H1 (cell line): ENCODE results near the gene HOATZ. TPM values are rescaled to one million over a fixed set of nuclear protein-coding genes. Genes with fewer than 3 reads are reported as not detected.

Experiments used
- CTCF ChIA-PET: fragments of 300-600 bp; sonication (Branson Sonifier 250); formaldehyde crosslinking; loops from one replicate; lab custom pipeline; 2021; ENCODE audit not compliant: partially characterized antibody; lab: Charles Lee
- POLR2A ChIA-PET: fragments of 300-600 bp; sonication (Branson Sonifier 250); formaldehyde crosslinking; loops from one replicate; lab custom pipeline; 2021; ENCODE audit warnings: inconsistent platforms; ENCODE audit not compliant: partially characterized antibody; lab: Charles Lee
- DNase-seq, 2 experiments: peaks; one replicate each; pipeline versions ENCODE4 v3.0.0 to v3.0.0-alpha.2; 2010 to 2022; ENCODE audit warnings: low spot score in 2 of 2, low read depth in 1 of 2, mixed read lengths in 1 of 2
- FAIRE-seq: peaks from 2 replicates; lab custom pipeline; 2011; peaks lifted over from hg19 to GRCh38; lab: Jason Lieb, UNC
- H2AFZ ChIP-seq: 2 replicates; pipeline ENCODE4 v1.8.1; 2012; ENCODE audit warnings: low read length, inconsistent platforms
- H2AK5ac ChIP-seq: 2 replicates; pipeline ENCODE4 v1.6.1; 2013; ENCODE audit warnings: low read depth, low read length
- H2BK120ac ChIP-seq: replicated peaks from 2 replicates; pipeline ENCODE3; 2013; ENCODE audit warnings: low read depth, low read length, inconsistent platforms
- H2BK12ac ChIP-seq: 2 replicates; pipeline ENCODE4 v1.6.1; 2013; ENCODE audit warnings: low read depth, low read length
- H2BK15ac ChIP-seq: 2 replicates; pipeline ENCODE4 v1.6.1; 2013; ENCODE audit warnings: low read length
- H2BK20ac ChIP-seq: 2 replicates; pipeline ENCODE4 v1.6.1; 2013; ENCODE audit warnings: low read length
- H2BK5ac ChIP-seq: 2 replicates; pipeline ENCODE4 v1.6.1; 2013; ENCODE audit warnings: low read depth, low read length
- H3K14ac ChIP-seq: 2 replicates; pipeline ENCODE4 v1.6.1; 2013; ENCODE audit warnings: inconsistent platforms; ENCODE audit not compliant: insufficient read length
- H3K18ac ChIP-seq: 2 replicates; pipeline ENCODE4 v1.6.1; 2013; ENCODE audit warnings: low read length; ENCODE audit errors: extremely low read depth
- H3K23ac ChIP-seq: 2 replicates; pipeline ENCODE4 v1.6.1; 2013; ENCODE audit warnings: inconsistent platforms; ENCODE audit not compliant: insufficient read length
- H3K23me2 ChIP-seq: 2 replicates; pipeline ENCODE4 v1.6.1; 2013; ENCODE audit warnings: low read depth, low read length
- H3K27ac ChIP-seq: 2 replicates; pipeline ENCODE4 v1.6.1; 2011; ENCODE audit warnings: low read depth, low read length, inconsistent platforms
- H3K27me3 ChIP-seq, 4 experiments: replicated peaks in 1 of 4; 1 replicate in 1 of 4; 2 replicates in 3 of 4; pipeline versions ENCODE4 v1.6.1 to v1.8.1; 2011 to 2013; ENCODE audit warnings: low read length in 3 of 4, mild to moderate bottlenecking in 3 of 4, inconsistent platforms in 2 of 4, mixed read lengths in 2 of 4, moderate library complexity in 1 of 4; ENCODE audit not compliant: control insufficient read depth in 3 of 4, insufficient read depth in 3 of 4; ENCODE audit errors: extremely low read depth in 1 of 4
- H3K36me3 ChIP-seq, 4 experiments: 2 replicates each; pipeline versions ENCODE4 v1.6.1 to v1.8.1; 2011 to 2013; ENCODE audit warnings: mild to moderate bottlenecking in 4 of 4, low read length in 3 of 4, moderate library complexity in 2 of 4, control low read depth in 1 of 4, inconsistent platforms in 1 of 4; ENCODE audit not compliant: insufficient read depth in 4 of 4, control insufficient read depth in 2 of 4
- H3K4ac ChIP-seq: replicated peaks from 2 replicates; pipeline ENCODE3; 2013; ENCODE audit warnings: low read length, low read depth, mixed read lengths, inconsistent platforms; ENCODE audit not compliant: insufficient read length
- H3K4me1 ChIP-seq, 4 experiments: replicated peaks in 1 of 4; 1 replicate in 1 of 4; 2 replicates in 3 of 4; pipeline versions ENCODE4 v1.6.1 to v1.8.1; 2011 to 2013; ENCODE audit warnings: low read length in 3 of 4, inconsistent platforms in 2 of 4, mixed read lengths in 1 of 4; ENCODE audit not compliant: insufficient read depth in 4 of 4, control insufficient read depth in 3 of 4
- H3K4me2 ChIP-seq, 2 experiments: 2 replicates each; pipeline versions ENCODE4 v1.6.1 to v1.8.1; 2011 to 2013; ENCODE audit warnings: low read depth in 2 of 2, low read length in 2 of 2, control low read depth in 1 of 2, inconsistent platforms in 1 of 2, mild to moderate bottlenecking in 1 of 2; ENCODE audit not compliant: insufficient read depth in 1 of 2
- H3K4me3 ChIP-seq, 4 experiments: fragments of 200-600, 300-600 bp in 1 of 4; sonication (generic), shearing (Covaris generic), sonication (Bioruptor Twin) in 1 of 4; 2 replicates each; pipeline versions ENCODE4 v1.5.1 to v1.8.1; 2011 to 2016; ENCODE audit warnings: low read length in 4 of 4, low read depth in 3 of 4, control low read depth in 2 of 4, inconsistent platforms in 2 of 4, mild to moderate bottlenecking in 2 of 4, mixed read lengths in 1 of 4, moderate library complexity in 1 of 4; ENCODE audit not compliant: insufficient read depth in 2 of 4; ENCODE audit errors: extremely low read depth in 1 of 4
- H3K56ac ChIP-seq: replicated peaks from 2 replicates; pipeline ENCODE3; 2013; ENCODE audit warnings: low read depth, mild to moderate bottlenecking, mixed read lengths, low read length, inconsistent platforms; ENCODE audit not compliant: insufficient read length
- H3K79me1 ChIP-seq: 2 replicates; pipeline ENCODE4 v1.6.1; 2013; ENCODE audit warnings: low read depth, low read length, control low read depth
- H3K79me2 ChIP-seq, 2 experiments: 2 replicates each; pipeline versions ENCODE4 v1.6.1 to v1.8.1; 2012 to 2013; ENCODE audit warnings: low read length in 2 of 2, mild to moderate bottlenecking in 2 of 2, inconsistent platforms in 1 of 2; ENCODE audit not compliant: insufficient read depth in 2 of 2, control insufficient read depth in 1 of 2
- H3K9ac ChIP-seq, 4 experiments: replicated peaks in 1 of 4; 1 replicate in 1 of 4; 2 replicates in 3 of 4; pipeline versions ENCODE4 v1.6.1 to v1.8.1; 2011 to 2013; ENCODE audit warnings: low read depth in 3 of 4, low read length in 3 of 4, control low read depth in 2 of 4, mild to moderate bottlenecking in 2 of 4, moderate library complexity in 2 of 4, inconsistent platforms in 1 of 4; ENCODE audit errors: extremely low read depth in 1 of 4
- H3K9me3 ChIP-seq, 2 experiments: 2 replicates each; pipeline versions ENCODE4 v1.6.1 to v1.8.1; 2012 to 2013; ENCODE audit warnings: mild to moderate bottlenecking in 2 of 2, moderate library complexity in 2 of 2, control low read depth in 1 of 2, inconsistent platforms in 1 of 2, low read depth in 1 of 2, low read length in 1 of 2, mixed read lengths in 1 of 2; ENCODE audit not compliant: insufficient read depth in 2 of 2
- H4K20me1 ChIP-seq, 2 experiments: replicated peaks in 1 of 2; 2 replicates each; pipeline versions ENCODE3 to v1.8.1; 2011 to 2013; ENCODE audit warnings: inconsistent platforms in 2 of 2, low read length in 2 of 2, mild to moderate bottlenecking in 1 of 2; ENCODE audit not compliant: insufficient read depth in 2 of 2, control insufficient read depth in 1 of 2
- H4K5ac ChIP-seq: 2 replicates; pipeline ENCODE4 v1.6.1; 2013; ENCODE audit warnings: low read length, low read depth, mixed read lengths, inconsistent platforms; ENCODE audit not compliant: insufficient read length
- H4K8ac ChIP-seq: 2 replicates; pipeline ENCODE4 v1.8.0; 2013; ENCODE audit warnings: mild to moderate bottlenecking, moderate library complexity, low read length, inconsistent platforms; ENCODE audit not compliant: insufficient read depth; ENCODE audit errors: extremely low read depth
- H4K91ac ChIP-seq: replicated peaks from 2 replicates; pipeline ENCODE3; 2013; ENCODE audit warnings: low read length, mixed read lengths, inconsistent platforms; ENCODE audit not compliant: insufficient read length
- BRCA1 ChIP-seq: IDR thresholded peaks from 2 replicates; pipeline ENCODE4 v1.6.1; 2012; ENCODE audit warnings: low read depth, low read length, improper control_type of control experiment
- GABPA ChIP-seq: IDR thresholded peaks from 2 replicates; pipeline ENCODE4 v1.6.1; 2011; ENCODE audit warnings: mild to moderate bottlenecking, low read length, moderate library complexity, borderline replicate concordance; ENCODE audit not compliant: insufficient read depth
- NRF1 ChIP-seq: IDR thresholded peaks from 2 replicates; pipeline ENCODE4 v1.6.1; 2011; ENCODE audit warnings: mild to moderate bottlenecking, low read depth, low read length, improper control_type of control experiment
- POLR2A ChIP-seq, 2 experiments: IDR thresholded peaks; 1 replicate in 1 of 2; 2 replicates in 1 of 2; pipeline ENCODE4 v1.6.1; 2011; ENCODE audit warnings: low read depth in 2 of 2, low read length in 2 of 2, mild to moderate bottlenecking in 2 of 2; ENCODE audit errors: control extremely low read depth in 1 of 2
- RAD21 ChIP-seq, 2 experiments: IDR thresholded peaks in 1 of 2; conservative IDR thresholded peaks in 1 of 2; 2 replicates each; pipeline ENCODE4 v1.6.1; 2011; ENCODE audit warnings: low read depth in 2 of 2, low read length in 2 of 2, improper control_type of control experiment in 1 of 2, inconsistent platforms in 1 of 2, mild to moderate bottlenecking in 1 of 2, moderate library complexity in 1 of 2
- TCF12 ChIP-seq: IDR thresholded peaks from 2 replicates; pipeline ENCODE4 v1.6.1; 2011; ENCODE audit warnings: low read depth, mild to moderate bottlenecking, low read length
- WGBS, 2 experiments: shearing (Covaris generic) in 1 of 2; methylation state at CpG; one replicate each; pipeline versions ENCODE4 v1.1.6 to v1.1.7; 2013 to 2015; ENCODE audit warnings: low lambda C conversion rate in 2 of 2, mixed read lengths in 2 of 2, inconsistent platforms in 1 of 2, low coverage in 1 of 2, missing lambda C conversion rate in 1 of 2; ENCODE audit not compliant: insufficient replicate concordance in 2 of 2, insufficient coverage in 1 of 2, insufficient read length in 1 of 2; ENCODE audit errors: extremely low coverage in 1 of 2, missing lambda C conversion rate in 1 of 2; 5-methylcytosine and 5-hydroxymethylcytosine counted together
- polyA plus RNA-seq, 7 experiments: library from polyadenylated mRNA; depleted of rRNA in 3 of 7; stranded (reverse) in 5 of 7; unstranded in 2 of 7; fragments of >200 nt in 5 of 7; fragments of 200-250 nt in 2 of 7; gene quantifications; 1 replicate in 5 of 7; 2 replicates in 1 of 7; 4 replicates in 1 of 7; pipeline versions ENCODE4 v1.2.1 to v1.2.3, GENCODE V29; 2011 to 2013; ENCODE audit warnings: missing spikeins in 2 of 7, mixed read lengths in 2 of 7
- total RNA-seq: library from RNA; stranded (reverse); fragmentation: NEBNext Ultra II Directional; extraction: Animal tissue kit (Norgen Biotek cat#: 25700); gene quantifications from 2 replicates; pipeline ENCODE4 v1.2.1, GENCODE V29; 2021

HOATZ gene
- total and polyA plus RNA-seq, 2 of the 8 experiments (the other 6 are each of a cell fraction or from before 2014, with no cell fraction given), result not detected

GRCh38 chr11:111472228-111472627 lies 42.4 kb upstream of the HOATZ start:
- no peaks in the 10 kb centered on the region for H3K79me2 ChIP-seq
- no peak overlapping the region for H3K56ac ChIP-seq
- H3K23ac ChIP-seq, result no peak overlapping the region
- H3K4me2 ChIP-seq, result no peak overlapping the region
- H3K4me1 ChIP-seq, result no peaks in the 10 kb centered on the region
- no peak overlapping the region for H2BK120ac ChIP-seq
- no peak overlapping the region for H2BK20ac ChIP-seq
- CTCF ChIA-PET, result interaction anchor here (1.9 kb wide), 1 partner anchor 49 kb away, joined by 6 read pairs; no protein-coding TSS in a partner anchor
- no peak overlapping the region for H2BK12ac ChIP-seq
- H3K27ac ChIP-seq, result no peak overlapping the region
- H3K9ac ChIP-seq, result no peak overlapping the region
- H2AFZ ChIP-seq, result no peak overlapping the region
- H4K20me1 ChIP-seq, result no peaks in the 10 kb centered on the region
- 0 out of 4 replicates have a peak, but pooled peaks cover 0 to 3% of the 10 kb centered on the region in 2 experiments for H3K9me3 ChIP-seq
- H2AK5ac ChIP-seq, result no peak overlapping the region
- H2BK15ac ChIP-seq, result no peak overlapping the region
- TF ChIP-seq TCF12 (no peak), GABPA (no peak), RAD21 (IDR thresholded peaks at IDR 0.05 in 1 of 2, conservative IDR thresholded peaks at IDR 0.05 in 1 of 2; ENCODE audit: low read depth in 2 of 2, low read length in 2 of 2) (no peak), BRCA1 (no peak), POLR2A (IDR thresholded peaks at IDR 0.05; ENCODE audit: control extremely low read depth in 1 of 2, low read depth in 2 of 2, low read length in 2 of 2) (no peak), NRF1 (no peak)
- H3K27me3 ChIP-seq, result no peaks in the 10 kb centered on the region
- H4K91ac ChIP-seq, result no peak overlapping the region
- POLR2A ChIA-PET, result no interaction called here
- H3K79me1 ChIP-seq, result no peaks in the 10 kb centered on the region
- no peak overlapping the region for H3K4ac ChIP-seq
- H2BK5ac ChIP-seq, result no peak overlapping the region
- H3K14ac ChIP-seq, result no peak overlapping the region
- no peak for DNase-seq
- no peak overlapping the region for H4K8ac ChIP-seq
- H4K5ac ChIP-seq, result no peak overlapping the region
- no peaks in the 10 kb centered on the region for H3K36me3 ChIP-seq
- H3K23me2 ChIP-seq, result no peaks in the 10 kb centered on the region
- H3K18ac ChIP-seq, result no peak overlapping the region
- WGBS, 2 experiments, result 73% methylated on average over 1 of the region's 1 CpG; no CpG with 5 or more reads in 1 of the 2 experiments
- FAIRE-seq, result no peak
- no peak overlapping the region for H3K4me3 ChIP-seq
